ENCODE measurements around the gene EXT2.

GRCh38 chr11:44065841-44066731 lies 29.4 kb upstream of the EXT2 start, which contains the start of gene ACCS:
- TF ChIP-seq EZH2phosphoT487 (IDR thresholded peaks at IDR 0.05; ENCODE audit: insufficient read depth, low read depth) (no peak), EZH2 (IDR thresholded peaks at IDR 0.05; ENCODE audit: insufficient read depth, poor library complexity, severe bottlenecking) (no peak)
